Smooth muscle cell (in vitro differentiated cells): ENCODE data around the gene FAM98A. TPM values are rescaled to one million over a fixed set of nuclear protein-coding genes. Genes with fewer than 3 reads are reported as not detected.

ENCODE experiments used
- DNase-seq: peaks from one replicate; lab custom pipeline; 2025; ENCODE audit not compliant: unreplicated experiment; lab: John Stamatoyannopoulos, UW
- H2AFZ ChIP-seq: fragments of 200-600 bp; sonication (generic); 2 replicates; pipeline ENCODE4 v1.6.0; 2016; ENCODE audit warnings: antibody characterized with exemption, low read depth, mild to moderate bottlenecking
- H3F3A ChIP-seq: fragments of 200-600 bp; sonication (generic); 2 replicates; pipeline ENCODE4 v1.6.0; 2017; ENCODE audit warnings: antibody characterized with exemption, low read depth
- H3K27ac ChIP-seq: fragments of 200-600 bp; sonication (generic); 2 replicates; pipeline ENCODE4 v1.5.1; 2016; ENCODE audit warnings: low read depth, mild to moderate bottlenecking
- H3K27me3 ChIP-seq: fragments of 200-600 bp; sonication (generic); 2 replicates; pipeline ENCODE4 v1.6.1; 2016; ENCODE audit warnings: low read depth, mild to moderate bottlenecking
- H3K36me3 ChIP-seq: fragments of 200-600 bp; sonication (generic); 2 replicates; pipeline ENCODE4 v1.5.1; 2016; ENCODE audit warnings: low read depth
- H3K4me1 ChIP-seq: fragments of 200-600 bp; sonication (generic); 2 replicates; pipeline ENCODE4 v1.5.1; 2016; ENCODE audit warnings: low read depth
- H3K4me2 ChIP-seq: fragments of 200-600 bp; sonication (generic); 2 replicates; pipeline ENCODE4 v1.6.0; 2016; ENCODE audit warnings: mild to moderate bottlenecking
- H3K4me3 ChIP-seq: fragments of 200-600 bp; sonication (generic); 2 replicates; pipeline ENCODE4 v1.5.1; 2016; ENCODE audit warnings: mild to moderate bottlenecking
- H3K79me2 ChIP-seq: fragments of 200-600 bp; sonication (generic); 2 replicates; pipeline ENCODE4 v1.6.0; 2016; ENCODE audit warnings: low read depth, mild to moderate bottlenecking
- H3K9ac ChIP-seq: fragments of 200-600 bp; sonication (generic); 2 replicates; pipeline ENCODE4 v1.6.0; 2016; ENCODE audit warnings: low read depth
- H3K9me3 ChIP-seq: fragments of 200-600 bp; sonication (generic); replicated peaks from 2 replicates; pipeline ENCODE4 v1.5.1; 2016; ENCODE audit warnings: low read depth
- H4K20me1 ChIP-seq: fragments of 200-600 bp; sonication (generic); 2 replicates; pipeline ENCODE4 v1.6.0; 2016; ENCODE audit warnings: low read depth
- CTCF ChIP-seq: fragments of 200-600 bp; sonication (generic); IDR thresholded peaks from 2 replicates; pipeline ENCODE4 v1.5.1; 2017; ENCODE audit warnings: borderline replicate concordance, mild to moderate bottlenecking, antibody characterized with exemption; ENCODE audit not compliant: insufficient read depth, poor library complexity, severe bottlenecking
- WGBS: methylation state at CpG from one replicate; pipeline ENCODE4 v1.1.7; 2016; ENCODE audit warnings: low lambda C conversion rate; 5-methylcytosine and 5-hydroxymethylcytosine counted together
- polyA plus RNA-seq: library from polyadenylated mRNA; unstranded; fragments of >200 nt; fragmentation: Nextera tagmentation; extraction: Ambion mirVana; gene quantifications from 2 replicates; pipeline ENCODE4 v1.2.1, GENCODE V29; 2016
- total RNA-seq: library from RNA; depleted of rRNA; stranded (reverse); fragments of >200 nt; gene quantifications from 2 replicates; pipeline ENCODE4 v1.2.3, GENCODE V29; 2014

The FAM98A gene
- total and polyA plus RNA-seq, 2 experiments from 2014 or later: 53.5 to 62.4 TPM

GRCh38 chr2:33606622-33607021, 7.5 kb upstream of the FAM98A start:
- 94% methylated on average over 7 of the region's 7 CpGs for WGBS
- no peak overlapping the region for H3K4me2 ChIP-seq
- no peak overlapping the region for H3K27ac ChIP-seq
- no peaks in the 10 kb centered on the region for H3F3A ChIP-seq
- H3K4me3 ChIP-seq: no peak overlapping the region
- H3K9me3 ChIP-seq: no peaks in the 10 kb centered on the region
- DNase-seq: no peak
- H2AFZ ChIP-seq: peak overlapping the region; percentile 54
- no peaks in the 10 kb centered on the region for H4K20me1 ChIP-seq
- no peaks in the 10 kb centered on the region for H3K36me3 ChIP-seq
- H3K9ac ChIP-seq: no peak overlapping the region
- H3K4me1 ChIP-seq: no peaks in the 10 kb centered on the region
- TF ChIP-seq CTCF: no peak
- H3K79me2 ChIP-seq: no peaks in the 10 kb centered on the region
- no peaks in the 10 kb centered on the region for H3K27me3 ChIP-seq

- 82% methylated on average over 4 of the region's 4 CpGs for WGBS
- H3K4me2 ChIP-seq: no peak overlapping the region
- no peak for TF ChIP-seq CTCF
- no peaks in the 10 kb centered on the region for H3K36me3 ChIP-seq
- H3K27me3 ChIP-seq: no peaks in the 10 kb centered on the region
- H3K4me1 ChIP-seq: no peaks in the 10 kb centered on the region
- no peak for DNase-seq
- no peak overlapping the region for H3K9ac ChIP-seq
- H3K9me3 ChIP-seq: no peaks in the 10 kb centered on the region
- no peaks in the 10 kb centered on the region for H3F3A ChIP-seq
- no peaks in the 10 kb centered on the region for H4K20me1 ChIP-seq
- no peak overlapping the region for H3K4me3 ChIP-seq
- no peak overlapping the region for H3K27ac ChIP-seq
- H3K79me2 ChIP-seq: no peaks in the 10 kb centered on the region
- peak overlapping the region; percentile 54 for H2AFZ ChIP-seq
Measured at GRCh38 chr2:33606100-33606499, 7.0 kb upstream of the FAM98A start.

- 57% methylated on average over 6 of the region's 6 CpGs for WGBS
- peak overlapping the region; percentile 59 for H2AFZ ChIP-seq
- no peak for TF ChIP-seq CTCF
Measured at GRCh38 chr2:33605056-33605455, 6.0 kb upstream of the FAM98A start.

GRCh38 chr2:33603416-33603815, 4.3 kb upstream of the FAM98A start:
- Histone ChIP-seq H3K9ac (no peak overlapping the region), H3K36me3 (no peaks in the 10 kb centered on the region), H3F3A (no peaks in the 10 kb centered on the region), H2AFZ (no peak overlapping the region), H3K79me2 (peaks cover 6% of the 10 kb centered on the region), H3K4me3 (no peak overlapping the region), H3K27me3 (no peaks in the 10 kb centered on the region), H3K9me3 (no peaks in the 10 kb centered on the region), H3K27ac (no peak overlapping the region), H3K4me1 (peaks cover 4% of the 10 kb centered on the region), H3K4me2 (no peak overlapping the region), H4K20me1 (no peaks in the 10 kb centered on the region)
- DNase-seq: no peak
- TF ChIP-seq CTCF: no peak
- WGBS: 80% methylated on average over 3 of the region's 3 CpGs

More at GRCh38 chr2:33605056-33605455, 6.0 kb upstream of the FAM98A start:
- Histone ChIP-seq H3F3A (no peaks in the 10 kb centered on the region), H3K27me3 (no peaks in the 10 kb centered on the region), H4K20me1 (no peaks in the 10 kb centered on the region), H3K4me1 (peaks cover under 1% of the 10 kb centered on the region), H3K9ac (no peak overlapping the region), H3K36me3 (no peaks in the 10 kb centered on the region), H3K9me3 (no peaks in the 10 kb centered on the region), H3K79me2 (no peaks in the 10 kb centered on the region), H3K4me2 (no peak overlapping the region), H3K27ac (no peak overlapping the region), H3K4me3 (no peak overlapping the region)
- no peak for DNase-seq
